BLaER1 (cell line): ENCODE results near the gene PRKAG2.
A peak's percentile ranks its signal among the peaks of the same experiment; 100 is the strongest.

Source experiments
- H3K27ac ChIP-seq: shearing (Covaris generic); formaldehyde crosslinking; 2 replicates; pipeline ENCODE4 v1.8.1; 2022
- H3K27me3 ChIP-seq: shearing (Covaris generic); formaldehyde crosslinking; 2 replicates; pipeline ENCODE4 v1.8.1; 2022
- H3K36me3 ChIP-seq: shearing (Covaris generic); formaldehyde crosslinking; 2 replicates; pipeline ENCODE4 v1.8.1; 2022
- H3K4me1 ChIP-seq: shearing (Covaris generic); formaldehyde crosslinking; 2 replicates; pipeline ENCODE4 v1.8.1; 2022
- H3K4me2 ChIP-seq: shearing (Covaris generic); formaldehyde crosslinking; 2 replicates; pipeline ENCODE4 v1.8.1; 2022
- H3K4me3 ChIP-seq: shearing (Covaris generic); formaldehyde crosslinking; 2 replicates; pipeline ENCODE4 v1.8.1; 2022
- H3K9ac ChIP-seq: shearing (Covaris generic); formaldehyde crosslinking; 2 replicates; pipeline ENCODE4 v1.8.1; 2022
- H3K9me3 ChIP-seq: shearing (Covaris generic); formaldehyde crosslinking; 2 replicates; pipeline ENCODE4 v1.8.1; 2022
- H4K20me1 ChIP-seq: shearing (Covaris generic); formaldehyde crosslinking; 2 replicates; pipeline ENCODE4 v1.8.1; 2022
- Cebpa-rat ChIP-seq: shearing (Covaris generic); IDR thresholded peaks from 2 replicates; pipeline ENCODE4 v1.8.1; 2022

The PRKAG2 gene

DNA sequence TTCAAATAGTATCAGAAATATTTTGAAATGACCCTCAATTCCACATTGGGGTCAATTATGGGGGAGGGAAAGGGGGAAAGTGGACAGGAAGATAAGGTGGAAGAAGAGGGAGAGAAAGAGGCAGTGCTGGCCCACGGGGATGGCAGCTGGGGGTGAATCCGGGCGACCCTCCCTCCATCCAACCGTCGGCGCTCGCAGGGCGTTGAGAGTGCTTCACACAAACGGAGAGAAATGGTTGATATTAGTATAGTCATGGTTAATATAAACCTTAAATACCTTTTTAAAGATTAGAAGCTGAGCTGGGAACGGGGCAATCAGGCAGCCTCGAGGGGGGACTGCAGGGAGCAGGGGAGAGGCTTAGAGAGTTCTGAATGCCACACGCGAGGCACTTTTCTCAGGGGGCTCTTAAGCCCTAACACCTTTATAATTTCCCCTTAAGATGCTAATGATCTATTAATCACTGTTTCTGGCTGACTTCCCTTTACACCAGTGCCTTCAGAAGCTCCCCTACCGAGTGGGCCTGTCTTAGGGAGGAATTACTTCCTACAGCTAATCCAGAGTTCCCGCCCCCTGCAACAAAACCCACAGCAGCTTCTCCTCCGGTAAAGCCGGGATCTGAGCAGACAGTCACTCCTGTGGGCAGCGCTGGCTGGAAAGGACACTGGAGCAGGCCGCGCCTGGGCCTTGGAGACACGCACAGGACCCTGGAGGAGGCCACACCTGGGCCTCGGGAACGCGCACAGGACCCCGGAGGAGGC is 39.5 kb downstream of the PRKAG2 start:
- no peaks in the 10 kb centered on the region for H3K9me3 ChIP-seq
- H3K36me3 ChIP-seq: no peaks in the 10 kb centered on the region
- peak overlapping the region; percentile 70 for H3K9ac ChIP-seq
- H4K20me1 ChIP-seq: no peaks in the 10 kb centered on the region
- TF ChIP-seq Cebpa-rat: no peak
- no peaks in the 10 kb centered on the region for H3K27me3 ChIP-seq
- peak overlapping the region; percentile 87 for H3K27ac ChIP-seq
- 0 out of 2 replicates have a peak overlapping the region, but pooled peaks have one; percentile 60 for H3K4me3 ChIP-seq
- H3K4me1 ChIP-seq: peaks cover 65% of the 10 kb centered on the region
- H3K4me2 ChIP-seq: peak overlapping the region; percentile 98

DNA sequence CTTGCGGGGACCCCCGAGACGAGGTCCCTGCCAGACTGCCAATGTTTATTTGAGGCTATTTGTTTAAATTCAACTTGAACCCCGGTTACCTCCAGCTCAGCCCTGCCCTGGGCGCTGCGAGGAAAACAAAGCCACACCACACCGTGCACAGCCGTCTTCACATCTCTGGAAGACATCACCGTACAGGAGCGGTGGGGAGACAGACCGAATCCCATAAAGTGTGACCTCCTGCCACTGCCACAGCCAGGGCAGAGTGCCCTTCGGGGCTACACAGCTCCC is 40.0 kb downstream of the PRKAG2 start:
- H3K4me2 ChIP-seq: peak overlapping the region; percentile 98

DNA sequence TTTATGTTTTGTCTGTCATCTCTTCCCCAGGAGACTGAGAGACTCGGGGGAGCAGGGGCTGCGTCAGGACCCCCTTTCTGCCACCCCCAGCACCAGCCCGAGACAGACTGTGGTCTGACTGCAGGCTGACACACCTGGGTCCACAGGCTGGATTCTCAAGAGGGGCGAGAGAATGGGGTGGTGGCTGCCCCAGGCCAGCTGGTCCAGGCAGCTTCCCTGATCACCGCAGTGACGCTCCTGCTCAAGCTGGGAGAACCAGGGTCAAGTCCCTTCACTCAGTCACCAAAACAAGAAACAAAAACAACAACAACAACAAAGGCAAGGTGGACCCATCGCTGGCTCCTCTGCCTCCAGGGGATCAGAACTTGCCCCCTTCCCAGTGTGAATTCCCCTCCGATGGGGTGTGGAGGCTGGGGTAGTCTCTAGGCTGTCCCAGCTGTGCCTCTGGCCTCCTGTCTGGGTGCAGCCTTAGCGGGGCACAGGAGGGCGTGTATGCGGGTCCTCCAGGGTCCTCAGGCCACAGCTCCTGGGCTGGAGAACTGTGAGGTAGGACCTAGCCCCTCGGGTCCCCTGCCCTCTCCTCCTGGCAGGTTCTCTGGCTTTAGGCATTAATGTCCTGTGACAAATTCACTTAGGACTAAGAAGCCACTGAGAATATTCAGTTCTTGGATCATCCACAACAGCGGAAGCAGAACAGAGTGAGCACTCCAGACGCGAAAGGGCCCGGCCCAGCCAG is 40.6 kb downstream of the PRKAG2 start:
- Histone ChIP-seq H3K36me3 (no peaks in the 10 kb centered on the region), H3K9ac (0 out of 2 replicates have a peak overlapping the region, but pooled peaks have one; percentile 38), H3K4me3 (no peak overlapping the region), H4K20me1 (no peaks in the 10 kb centered on the region), H3K9me3 (no peaks in the 10 kb centered on the region), H3K27ac (peak overlapping the region; percentile 87), H3K4me1 (peaks cover 63% of the 10 kb centered on the region), H3K27me3 (no peaks in the 10 kb centered on the region), H3K4me2 (peak overlapping the region; percentile 98)
- no peak for TF ChIP-seq Cebpa-rat

More for the DNA sequence above, 40.0 kb downstream of the PRKAG2 start:
- H3K9ac ChIP-seq: 0 out of 2 replicates have a peak overlapping the region, but pooled peaks have one; percentile 70
- H3K4me3 ChIP-seq: no peak overlapping the region
- H4K20me1 ChIP-seq: no peaks in the 10 kb centered on the region
- no peak for TF ChIP-seq Cebpa-rat
- H3K36me3 ChIP-seq: no peaks in the 10 kb centered on the region
- H3K27me3 ChIP-seq: no peaks in the 10 kb centered on the region
- H3K4me1 ChIP-seq: peaks cover 65% of the 10 kb centered on the region
- peak overlapping the region; percentile 87 for H3K27ac ChIP-seq
- no peaks in the 10 kb centered on the region for H3K9me3 ChIP-seq

DNA sequence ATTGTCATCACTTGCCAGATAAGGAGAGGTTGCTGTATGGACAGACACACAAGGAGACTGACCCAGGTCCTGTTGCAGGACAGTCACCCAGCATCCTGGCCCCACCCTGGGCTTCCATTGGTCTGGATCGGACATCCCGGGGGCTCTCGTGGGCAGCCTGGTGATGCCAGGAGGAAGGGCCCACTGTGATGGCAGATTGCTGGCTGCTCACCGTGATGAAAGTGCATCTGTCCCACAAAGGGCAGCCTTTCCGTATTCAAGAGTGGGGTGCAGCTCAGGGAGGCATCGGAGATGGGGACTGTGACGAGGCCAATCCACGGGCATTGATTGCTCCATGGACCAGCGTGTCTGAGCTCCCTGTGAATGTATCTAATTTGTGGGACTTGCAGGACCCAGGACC is 41.3 kb downstream of the PRKAG2 start:
- no peaks in the 10 kb centered on the region for H3K27me3 ChIP-seq
- H3K4me3 ChIP-seq: no peak overlapping the region
- H3K9ac ChIP-seq: no peak overlapping the region
- H3K36me3 ChIP-seq: no peaks in the 10 kb centered on the region
- TF ChIP-seq Cebpa-rat: no peak
- H3K27ac ChIP-seq: peak overlapping the region; percentile 87
- no peaks in the 10 kb centered on the region for H4K20me1 ChIP-seq
- no peaks in the 10 kb centered on the region for H3K9me3 ChIP-seq
- no peak overlapping the region for H3K4me2 ChIP-seq
- H3K4me1 ChIP-seq: peaks cover 56% of the 10 kb centered on the region

DNA sequence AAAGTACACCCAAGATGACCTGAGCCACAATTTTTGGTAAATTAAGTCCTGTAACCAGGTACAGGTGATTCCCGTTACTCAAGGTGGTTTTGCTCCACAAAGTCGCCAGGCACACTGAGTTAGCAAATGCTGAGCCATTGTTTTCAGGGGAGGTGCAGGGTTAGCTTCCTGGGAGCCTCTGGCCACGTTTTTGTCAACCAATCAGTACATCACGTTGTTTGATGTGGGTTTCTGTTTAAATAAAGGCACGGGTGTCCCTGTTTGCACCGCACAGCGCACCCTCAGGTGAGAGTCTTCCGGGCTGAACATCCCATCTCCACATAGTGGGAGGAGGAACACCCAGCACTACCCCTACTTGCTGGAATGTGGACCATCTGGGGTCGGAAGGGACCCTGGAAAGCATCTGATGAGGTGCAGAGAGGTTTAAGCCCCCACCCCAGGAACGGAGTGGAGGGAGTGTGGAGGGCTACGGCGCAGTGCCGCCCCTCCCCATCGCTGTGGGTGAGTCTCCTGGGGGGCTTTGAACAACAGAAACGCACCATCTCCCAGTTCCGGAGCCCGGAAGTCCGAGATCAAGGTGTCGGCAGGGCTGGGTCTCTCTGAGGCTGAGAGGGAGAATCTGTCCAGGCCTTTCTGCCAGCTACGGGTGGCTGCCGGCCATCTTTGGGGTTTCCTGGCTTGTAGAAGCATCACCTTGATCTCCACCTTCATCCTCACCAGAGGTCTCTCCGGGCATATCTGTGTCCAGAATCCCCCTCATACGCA is 42.5 kb downstream of the PRKAG2 start:
- peaks cover 44% of the 10 kb centered on the region for H3K4me1 ChIP-seq
- H3K4me2 ChIP-seq: no peak overlapping the region
- H3K9me3 ChIP-seq: no peaks in the 10 kb centered on the region
- no peaks in the 10 kb centered on the region for H3K36me3 ChIP-seq
- H3K27me3 ChIP-seq: no peaks in the 10 kb centered on the region
- no peak overlapping the region for H3K4me3 ChIP-seq
- no peak overlapping the region for H3K9ac ChIP-seq
- no peak for TF ChIP-seq Cebpa-rat
- H4K20me1 ChIP-seq: no peaks in the 10 kb centered on the region
- H3K27ac ChIP-seq: no peak overlapping the region

DNA sequence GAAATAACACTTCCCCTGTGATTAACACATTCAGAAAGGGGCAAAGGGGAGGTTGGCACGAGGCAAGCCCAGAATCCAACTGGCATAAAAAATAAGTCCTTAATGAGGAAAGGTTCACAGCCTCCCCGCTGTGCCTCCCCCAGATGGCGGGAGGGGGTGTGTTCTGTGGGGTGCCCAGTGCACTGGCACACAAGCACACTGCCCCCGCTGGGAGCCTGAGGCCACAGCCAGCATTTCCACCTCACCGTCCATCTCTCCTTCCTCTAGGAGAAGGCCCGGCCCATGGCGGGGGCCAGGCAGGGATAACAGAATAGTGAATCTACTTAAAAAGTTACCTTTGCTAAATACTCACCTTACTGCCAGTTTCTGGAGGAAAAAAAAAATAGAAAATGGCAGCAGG is 43.2 kb downstream of the PRKAG2 start:
- no peak for TF ChIP-seq Cebpa-rat
- no peak overlapping the region for H3K27ac ChIP-seq
- no peaks in the 10 kb centered on the region for H3K9me3 ChIP-seq
- H3K4me2 ChIP-seq: no peak overlapping the region
- H3K27me3 ChIP-seq: no peaks in the 10 kb centered on the region
- no peaks in the 10 kb centered on the region for H4K20me1 ChIP-seq
- peaks cover 38% of the 10 kb centered on the region for H3K4me1 ChIP-seq
- no peak overlapping the region for H3K9ac ChIP-seq
- no peaks in the 10 kb centered on the region for H3K36me3 ChIP-seq
- no peak overlapping the region for H3K4me3 ChIP-seq

DNA sequence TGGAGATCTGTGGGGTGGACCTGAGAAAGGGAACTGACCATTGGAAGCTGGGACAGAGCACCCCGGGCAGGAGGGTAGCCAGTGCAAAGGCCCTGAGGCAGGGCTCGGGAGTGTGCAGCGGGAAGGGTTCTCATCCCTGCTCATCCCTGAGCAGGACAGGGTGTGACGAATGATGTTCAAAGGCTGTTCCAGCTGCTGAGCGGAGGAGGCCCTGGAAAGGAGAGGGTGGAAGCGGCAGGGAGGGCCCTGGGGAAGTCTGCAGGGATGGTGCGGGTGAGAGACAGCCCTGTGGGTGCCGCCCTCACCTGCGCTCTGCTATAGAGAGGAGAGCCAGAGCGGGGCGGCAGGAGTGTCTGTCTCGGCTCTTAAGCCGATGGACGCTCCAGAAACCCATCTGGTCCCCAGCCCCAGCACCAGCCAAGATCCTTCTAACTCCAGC is 43.7 kb downstream of the PRKAG2 start:
- no peak for TF ChIP-seq Cebpa-rat

DNA sequence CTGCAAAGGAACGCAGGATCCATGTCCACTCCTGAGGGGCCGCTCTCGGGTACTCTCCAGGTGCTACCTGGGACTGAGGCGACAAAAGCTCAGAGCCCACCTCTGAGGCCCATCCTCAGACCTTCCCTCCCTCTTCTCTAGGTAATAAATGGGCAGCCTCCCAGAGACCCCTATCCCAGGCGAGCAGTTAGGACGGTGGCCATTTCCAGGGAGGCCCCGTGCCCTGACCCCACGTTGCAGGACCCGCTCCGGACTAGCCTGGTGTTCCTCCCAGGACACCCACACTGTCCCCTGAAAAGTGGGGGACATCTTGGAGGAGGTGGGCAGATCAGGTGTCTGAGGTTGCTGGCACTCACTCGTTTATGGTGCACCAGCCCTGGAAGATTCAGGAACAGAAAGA is 44.3 kb downstream of the PRKAG2 start:
- no peak overlapping the region for H3K4me2 ChIP-seq
- no peak for TF ChIP-seq Cebpa-rat

More for the DNA sequence above, 43.7 kb downstream of the PRKAG2 start:
- Histone ChIP-seq H3K27ac (no peak overlapping the region), H3K36me3 (no peaks in the 10 kb centered on the region), H4K20me1 (no peaks in the 10 kb centered on the region), H3K9ac (no peak overlapping the region), H3K4me2 (no peak overlapping the region), H3K27me3 (no peaks in the 10 kb centered on the region), H3K4me3 (no peak overlapping the region), H3K4me1 (peaks cover 33% of the 10 kb centered on the region), H3K9me3 (no peaks in the 10 kb centered on the region)

DNA sequence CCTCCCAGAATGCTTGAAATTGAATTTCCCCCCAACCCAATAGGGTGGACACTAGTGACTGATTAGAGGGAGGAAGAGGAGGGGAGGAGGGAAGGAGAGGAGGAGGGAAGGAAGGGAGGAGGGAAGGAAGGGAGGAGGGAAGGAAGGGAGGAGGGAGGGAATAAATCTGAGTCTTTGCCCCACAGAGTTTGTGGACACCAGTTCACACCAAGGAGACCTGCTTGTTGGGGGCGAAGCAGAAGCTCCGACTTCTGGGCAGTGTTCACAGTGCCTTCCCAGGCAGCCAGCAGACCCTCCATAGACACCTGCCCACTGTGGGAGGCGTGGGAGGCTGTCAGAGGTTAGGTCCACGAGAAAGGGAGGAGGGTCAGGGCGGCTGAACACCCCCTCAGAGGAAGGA is 44.8 kb downstream of the PRKAG2 start:
- H3K9me3 ChIP-seq: no peaks in the 10 kb centered on the region
- H3K27me3 ChIP-seq: no peaks in the 10 kb centered on the region
- no peaks in the 10 kb centered on the region for H3K36me3 ChIP-seq
- H3K4me3 ChIP-seq: no peak overlapping the region
- H3K4me2 ChIP-seq: no peak overlapping the region
- H3K4me1 ChIP-seq: peaks cover 22% of the 10 kb centered on the region
- no peaks in the 10 kb centered on the region for H4K20me1 ChIP-seq
- TF ChIP-seq Cebpa-rat: no peak
- H3K27ac ChIP-seq: no peak overlapping the region
- no peak overlapping the region for H3K9ac ChIP-seq

More for the DNA sequence above, 44.3 kb downstream of the PRKAG2 start:
- no peak overlapping the region for H3K27ac ChIP-seq
- no peaks in the 10 kb centered on the region for H3K36me3 ChIP-seq
- no peaks in the 10 kb centered on the region for H4K20me1 ChIP-seq
- no peaks in the 10 kb centered on the region for H3K27me3 ChIP-seq
- H3K9me3 ChIP-seq: no peaks in the 10 kb centered on the region
- H3K9ac ChIP-seq: no peak overlapping the region
- peaks cover 27% of the 10 kb centered on the region for H3K4me1 ChIP-seq
- no peak overlapping the region for H3K4me3 ChIP-seq

DNA sequence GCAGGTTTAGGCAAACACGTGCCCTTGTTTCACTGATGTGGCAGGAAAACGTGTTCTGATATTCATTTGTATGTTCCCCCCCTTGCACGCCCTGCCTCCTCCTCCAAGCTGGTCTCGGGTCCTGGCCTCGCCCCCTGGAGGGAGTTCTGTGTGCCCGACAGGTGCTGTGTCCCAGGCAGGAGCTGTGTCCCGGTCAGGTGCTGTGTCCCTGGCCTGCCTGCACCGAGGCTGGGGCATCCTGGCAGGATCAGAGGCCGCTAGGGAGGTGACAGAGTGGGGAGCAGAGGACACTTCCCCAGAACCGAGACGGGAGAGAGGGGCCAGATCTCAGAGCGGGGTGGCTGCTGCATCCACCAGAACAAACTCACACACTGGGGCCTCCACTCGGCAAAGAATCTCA is 45.3 kb downstream of the PRKAG2 start:
- Histone ChIP-seq H3K27me3 (no peaks in the 10 kb centered on the region), H3K4me1 (peaks cover 17% of the 10 kb centered on the region), H3K4me3 (no peak overlapping the region), H3K36me3 (no peaks in the 10 kb centered on the region), H3K4me2 (no peak overlapping the region), H3K27ac (no peak overlapping the region), H3K9me3 (no peaks in the 10 kb centered on the region), H3K9ac (no peak overlapping the region), H4K20me1 (no peaks in the 10 kb centered on the region)
- no peak for TF ChIP-seq Cebpa-rat
